HepG2 (cell line): ENCODE data around the gene RBM3. TPM values are rescaled to one million over a fixed set of nuclear protein-coding genes. Genes with fewer than 3 reads are reported as not detected.

Experiments used
- ARID4A ChIP-seq: sonication (generic); formaldehyde crosslinking; IDR thresholded peaks from 2 replicates; pipeline ENCODE4 v1.5.0; 2020; ENCODE audit warnings: mild to moderate bottlenecking, missing genetic modification reagents, borderline replicate concordance
- ATF7 ChIP-seq, 2 experiments: fragments of 450-650 bp in 1 of 2; sonication (generic) in 1 of 2; formaldehyde crosslinking in 1 of 2; IDR thresholded peaks; 2 replicates each; pipeline versions ENCODE4 v1.4.0 to v1.6.1; 2016 to 2020; ENCODE audit warnings: antibody characterized with exemption in 1 of 2, mild to moderate bottlenecking in 1 of 2, missing genetic modification reagents in 1 of 2
- CTCF ChIP-seq: sonication (generic); formaldehyde crosslinking; IDR thresholded peaks from 2 replicates; pipeline ENCODE4 v1.5.0; 2020; ENCODE audit warnings: mild to moderate bottlenecking, missing genetic modification reagents, moderate library complexity
- HOXA3 ChIP-seq: sonication (generic); formaldehyde crosslinking; IDR thresholded peaks from 2 replicates; pipeline ENCODE4 v1.5.0; 2020; ENCODE audit warnings: missing genetic modification reagents
- KDM3A ChIP-seq: IDR thresholded peaks from 2 replicates; pipeline ENCODE4 v1.6.1; 2018; ENCODE audit warnings: low read depth, missing compliant biosample characterization
- NR2C2 ChIP-seq: sonication (generic); formaldehyde crosslinking; IDR thresholded peaks from 2 replicates; pipeline ENCODE4 v1.4.0; 2020; ENCODE audit warnings: missing genetic modification reagents, mild to moderate bottlenecking, moderate library complexity, borderline replicate concordance
- PCBP1 ChIP-seq: fragments of 200-400 bp; formaldehyde crosslinking; IDR thresholded peaks from 2 replicates; pipeline ENCODE4 v1.6.1; 2017; ENCODE audit warnings: mild to moderate bottlenecking, low read depth, low read length, borderline replicate concordance
- RFX1 ChIP-seq: fragments of 450-650 bp; IDR thresholded peaks from 2 replicates; pipeline ENCODE4 v1.6.1; 2017
- YY1 ChIP-seq: IDR thresholded peaks from 2 replicates; pipeline ENCODE4 v1.6.1; 2011; ENCODE audit warnings: low read length, low read depth, moderate library complexity, mild to moderate bottlenecking; ENCODE audit not compliant: insufficient read depth, insufficient replicate concordance
- ZHX2 ChIP-seq, 2 experiments: sonication (generic) in 1 of 2; formaldehyde crosslinking in 1 of 2; IDR thresholded peaks; 2 replicates each; pipeline versions ENCODE4 v1.6.1 to v1.9.0; 2014 to 2022; ENCODE audit warnings: antibody characterized with exemption in 1 of 2, borderline replicate concordance in 1 of 2, inconsistent platforms in 1 of 2, low read depth in 1 of 2, missing genetic modification reagents in 1 of 2
- ZNF251 ChIP-seq: sonication (generic); formaldehyde crosslinking; IDR thresholded peaks from 2 replicates; pipeline ENCODE4 v1.9.0; 2021; ENCODE audit warnings: mild to moderate bottlenecking, missing genetic modification reagents
- ZNF367 ChIP-seq: sonication (generic); formaldehyde crosslinking; IDR thresholded peaks from 2 replicates; pipeline ENCODE4 v1.4.0; 2020; ENCODE audit warnings: missing genetic modification reagents, borderline replicate concordance
- ZNF432 ChIP-seq: sonication (generic); formaldehyde crosslinking; IDR thresholded peaks from 2 replicates; pipeline ENCODE4 v1.5.0; 2020; ENCODE audit warnings: missing genetic modification reagents, mild to moderate bottlenecking, borderline replicate concordance
- ZNF557 ChIP-seq: sonication (generic); formaldehyde crosslinking; IDR thresholded peaks from 2 replicates; pipeline ENCODE4 v1.4.0; 2020; ENCODE audit warnings: missing genetic modification reagents
- ZNF564 ChIP-seq: sonication (generic); formaldehyde crosslinking; IDR thresholded peaks from 2 replicates; pipeline ENCODE4 v1.8.1; 2023; ENCODE audit warnings: mild to moderate bottlenecking, missing genetic modification reagents
- ZNF607 ChIP-seq: sonication (generic); formaldehyde crosslinking; IDR thresholded peaks from 2 replicates; pipeline ENCODE4 v1.5.1; 2020; ENCODE audit warnings: missing genetic modification reagents, mild to moderate bottlenecking, borderline replicate concordance
- polyA plus RNA-seq, 8 experiments: library from polyadenylated mRNA; depleted of rRNA in 3 of 8; stranded (reverse) in 7 of 8; unstranded in 1 of 8; fragments of >200 nt; fragmentation: Illumina TruSeq in 4 of 8; extraction: Trizol in 4 of 8; gene quantifications; 2 replicates each; pipeline versions ENCODE4 v1.2.1 to v1.2.3, GENCODE V29; 2011 to 2016; ENCODE audit warnings: low read depth in 4 of 8, missing spikeins in 1 of 8, mixed read lengths in 1 of 8; ENCODE audit not compliant: insufficient read depth in 1 of 8
- total RNA-seq, 5 experiments: library from RNA; depleted of rRNA; stranded (reverse); fragments of >200 nt; fragmentation: Illumina TruSeq; extraction: Trizol; gene quantifications; 2 replicates each; pipeline ENCODE4 v1.2.3, GENCODE V29; 2016; ENCODE audit warnings: low read depth in 1 of 5

Gene RBM3
- total and polyA plus RNA-seq, 2 of the 13 experiments (the other 11 are each of a cell fraction or from before 2014, with no cell fraction given): 123 to 182 TPM

- TF ChIP-seq ARID4A (peak; percentile 56), YY1 (peak; percentile 49), RFX1 (peak; percentile 23; the same call in 1 of the 2 replicates), ATF7 (IDR thresholded peaks at IDR 0.05) (peak; percentile 98), ATF7 (CRISPR knock-in tag; IDR thresholded peaks at IDR 0.05) (no peak), ZNF432 (CRISPR knock-in tag) (no peak), KDM3A (CRISPR knock-in tag) (0 out of 2 replicates have a peak, but pooled peaks have one; percentile 27), ZNF607 (peak; percentile 69; the same call in 1 of the 2 replicates), ZNF251 (CRISPR knock-in tag) (no peak), ZNF557 (CRISPR knock-in tag) (no peak), CTCF (CRISPR knock-in tag) (peak; percentile 62), PCBP1 (no peak), ZNF564 (CRISPR knock-in tag) (peak; percentile 38; the same call in 1 of the 2 replicates), ZHX2 (IDR thresholded peaks at IDR 0.05; ENCODE audit: low read depth) (peak; percentile 77), ZHX2 (CRISPR knock-in tag; IDR thresholded peaks at IDR 0.05; ENCODE audit: borderline replicate concordance) (no peak), ZNF367 (no peak), NR2C2 (CRISPR knock-in tag) (no peak), HOXA3 (CRISPR knock-in tag) (peak; percentile 87)
Measured at GRCh38 chrX:48539345-48540027, 34.8 kb upstream of the RBM3 start, which contains the start of gene TBC1D25 (continued).
